ENCODE measurements around the gene C17orf114.
A peak's percentile ranks its signal among the peaks of the same experiment; 100 is the strongest.

The C17orf114 gene

DNA sequence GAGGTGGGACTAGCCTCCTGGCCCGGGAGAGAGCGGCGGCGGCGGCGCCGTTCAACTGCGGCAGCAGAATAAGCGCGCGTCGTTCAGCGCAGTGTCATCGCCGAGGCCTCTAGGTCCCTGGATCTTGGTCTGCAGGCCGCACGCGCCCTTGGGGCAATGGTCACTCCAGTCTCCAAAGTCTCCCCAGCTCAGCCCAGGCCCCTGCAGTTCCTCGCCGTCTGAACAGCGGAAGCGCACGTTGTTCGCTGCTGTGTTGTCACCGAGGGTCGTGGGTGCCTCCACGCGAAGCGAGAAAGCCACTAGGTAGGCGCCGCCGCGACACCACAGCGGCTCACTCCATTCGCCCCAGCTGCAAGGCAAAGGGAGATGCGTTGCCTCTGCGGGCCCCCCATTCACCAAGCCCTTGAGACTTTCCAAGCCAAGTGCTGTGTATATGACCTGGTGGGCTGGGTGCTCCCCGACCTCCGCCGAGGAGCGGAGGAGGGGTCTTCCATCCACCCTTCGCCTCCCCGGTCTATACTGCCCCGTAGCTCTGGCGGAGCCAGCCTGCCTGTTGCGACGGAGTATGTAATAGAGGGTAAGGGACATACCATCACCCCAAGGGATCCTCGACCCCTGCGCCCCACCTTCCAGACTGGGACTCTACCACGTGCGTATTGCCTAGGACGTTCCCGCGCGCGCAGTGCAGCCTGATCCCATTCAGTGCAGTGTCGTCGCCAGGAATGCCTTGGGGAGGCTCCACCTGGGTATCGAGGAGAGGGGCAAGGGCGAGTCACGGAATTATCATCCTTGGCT, 16.6 kb downstream of the C17orf114 start:
- DNase-seq: no peak

DNA sequence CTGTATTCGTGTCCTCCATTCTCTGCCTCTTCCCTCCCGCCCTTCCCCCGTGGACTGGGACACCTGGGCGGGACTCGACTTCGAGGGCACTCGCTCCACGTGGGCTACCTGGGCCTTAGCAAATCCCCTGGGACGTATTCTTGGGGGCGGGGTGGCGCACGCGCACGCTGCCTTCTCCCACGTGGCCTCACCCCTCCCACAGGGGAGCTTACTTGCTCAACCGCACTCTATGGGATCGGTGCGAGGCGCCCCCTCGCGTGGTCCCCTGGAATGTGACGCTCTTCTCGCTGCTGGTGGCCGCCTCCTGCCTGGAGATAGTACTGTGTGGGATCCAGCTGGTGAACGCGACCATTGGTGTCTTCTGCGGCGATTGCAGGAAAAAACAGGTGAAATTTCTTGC, 19.5 kb downstream of the C17orf114 start:
- no peak for DNase-seq

DNA sequence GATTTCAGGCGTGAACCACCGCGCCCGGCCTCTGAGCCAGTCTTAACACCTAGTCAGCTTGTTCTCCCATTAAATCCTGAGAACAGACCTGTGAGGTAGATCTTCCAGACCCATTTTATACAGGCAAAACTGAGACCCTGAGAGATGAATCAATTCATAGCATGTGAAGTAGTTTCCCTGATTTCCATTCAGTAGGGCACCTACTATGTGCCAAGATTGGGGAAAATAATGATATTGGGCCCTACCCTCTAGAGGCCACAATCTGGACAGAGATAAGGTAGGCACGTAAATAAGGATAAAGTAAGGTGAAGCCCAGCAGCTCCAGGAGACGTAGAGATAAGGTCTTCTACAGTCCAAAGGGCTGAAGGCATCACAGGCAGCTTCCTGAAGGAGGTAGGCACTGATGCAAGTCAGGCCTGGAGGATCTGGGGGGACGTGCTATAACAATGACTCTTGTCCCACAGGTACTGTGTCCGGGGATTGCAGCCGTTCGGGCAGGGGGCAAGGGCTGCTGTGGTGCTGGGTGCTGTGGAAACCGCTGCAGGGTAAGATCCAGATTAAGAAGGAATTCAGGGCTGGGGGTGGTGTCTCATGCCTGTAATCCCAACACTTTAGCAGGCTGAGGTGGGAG, 21.7 kb downstream of the C17orf114 start:
- no peak for DNase-seq

DNA sequence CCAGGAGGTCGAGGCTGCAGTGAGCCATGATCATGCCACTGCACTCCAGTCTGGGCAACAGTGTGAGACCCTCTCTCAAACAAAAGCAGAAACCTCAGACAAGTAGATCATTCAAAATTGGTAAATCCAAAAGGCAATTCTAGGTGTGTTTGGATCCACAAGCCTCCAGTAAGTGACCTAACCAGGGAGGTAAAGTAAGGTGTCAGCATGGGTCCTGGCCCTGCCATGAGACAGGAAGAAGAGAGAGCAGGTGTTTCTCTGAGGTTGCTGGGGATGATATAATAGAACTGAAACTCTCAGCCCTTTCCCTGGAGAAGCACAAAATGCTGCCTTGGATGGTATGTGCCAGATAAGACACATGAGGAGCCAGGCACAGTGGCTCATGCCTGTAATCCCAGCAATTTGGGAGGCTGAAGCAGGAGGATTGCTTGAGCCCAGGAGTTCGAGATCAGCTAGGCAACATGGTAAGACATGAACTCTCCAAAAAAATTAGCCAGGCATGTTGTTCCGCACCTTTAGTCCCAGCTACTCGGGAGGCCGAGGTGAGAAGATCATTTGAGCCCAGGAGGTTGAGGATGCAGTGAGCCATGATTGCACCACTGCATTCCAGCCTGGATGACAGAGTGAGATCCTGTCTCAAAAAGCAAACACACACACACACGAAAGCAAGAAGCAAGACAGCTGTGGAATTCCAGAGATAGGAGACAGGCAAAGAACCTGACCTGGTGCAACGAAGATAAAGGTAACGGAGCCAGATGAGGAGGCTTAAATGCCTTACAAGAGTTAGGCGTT, 24.0 kb downstream of the C17orf114 start:
- peak; percentile 41 for DNase-seq

DNA sequence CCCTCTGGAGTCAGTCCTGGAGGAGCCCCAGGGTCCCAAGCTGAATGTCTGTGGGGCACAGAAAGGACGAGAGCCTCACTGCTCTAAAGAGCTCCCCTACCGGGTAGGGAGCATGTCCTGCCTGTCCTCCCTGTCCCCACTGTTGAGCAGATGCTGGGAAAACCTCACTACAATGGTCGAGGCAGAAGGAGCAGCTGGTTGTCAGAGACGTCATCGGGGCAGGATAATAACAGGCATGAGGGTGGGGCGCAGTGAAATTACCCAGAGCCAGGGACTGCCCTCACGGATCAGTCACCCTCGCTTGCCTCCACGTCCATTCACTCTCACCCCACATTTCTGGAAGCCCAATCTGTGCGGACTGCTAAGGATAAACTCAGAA, 29.9 kb downstream of the C17orf114 start:
- no peak for DNase-seq

DNA sequence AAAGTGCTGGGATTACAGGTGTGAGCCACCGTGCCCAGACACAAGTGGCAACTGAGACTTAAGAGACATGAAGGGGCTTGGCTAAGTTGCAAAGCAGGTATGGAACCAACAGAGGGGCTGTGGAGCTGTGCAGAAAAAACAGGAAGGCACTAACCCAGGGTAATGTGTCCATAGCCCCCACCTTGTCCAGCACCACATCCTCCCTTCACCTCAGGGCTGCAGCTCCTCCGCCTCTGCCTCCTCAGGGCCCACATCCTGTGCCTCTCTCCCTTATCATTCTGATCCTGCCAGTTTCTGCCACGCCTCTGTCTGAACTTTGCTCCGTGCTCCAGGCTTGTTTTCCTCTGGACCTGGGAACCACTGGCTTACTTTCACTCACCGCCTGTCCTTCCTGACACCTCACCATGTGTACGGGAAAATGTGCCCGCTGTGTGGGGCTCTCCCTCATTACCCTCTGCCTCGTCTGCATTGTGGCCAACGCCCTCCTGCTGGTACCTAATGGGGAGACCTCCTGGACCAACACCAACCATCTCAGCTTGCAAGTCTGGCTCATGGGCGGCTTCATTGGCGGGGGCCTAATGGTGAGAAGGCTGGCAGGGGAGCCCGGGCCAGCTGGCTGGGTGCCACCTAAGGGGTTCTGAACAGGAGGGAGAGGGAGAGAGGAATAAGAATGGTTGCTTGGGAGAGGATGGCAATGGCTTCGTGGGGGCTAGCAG, 30.5 kb downstream of the C17orf114 start, which contains the start of gene TM4SF5:
TM4SF5 (plus strand) TSS at position 368 of the 716 bp plus-strand sequence; CDS start at position 405, 37 bp downstream.
- DNase-seq: no peak

DNA sequence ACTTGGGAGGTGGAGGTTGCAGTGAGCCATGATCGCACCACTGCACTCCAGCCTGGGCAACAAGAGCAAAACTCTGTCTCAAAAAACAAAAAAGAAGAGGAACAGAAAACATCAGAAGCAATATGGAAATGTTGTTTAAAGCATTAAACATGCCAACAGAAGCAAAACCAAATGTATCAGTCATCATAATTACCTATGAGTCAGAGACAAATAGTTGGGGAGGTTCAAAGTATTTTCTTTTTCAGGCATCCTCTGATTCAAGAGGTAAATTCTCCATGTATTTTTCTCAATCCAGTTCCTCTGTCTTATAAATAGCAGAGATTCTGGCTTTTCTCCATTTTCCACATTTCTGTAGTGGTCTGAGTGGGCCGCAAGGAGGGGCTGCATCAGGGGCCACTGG, 32.5 kb downstream of the C17orf114 start:
- no peak for DNase-seq

DNA sequence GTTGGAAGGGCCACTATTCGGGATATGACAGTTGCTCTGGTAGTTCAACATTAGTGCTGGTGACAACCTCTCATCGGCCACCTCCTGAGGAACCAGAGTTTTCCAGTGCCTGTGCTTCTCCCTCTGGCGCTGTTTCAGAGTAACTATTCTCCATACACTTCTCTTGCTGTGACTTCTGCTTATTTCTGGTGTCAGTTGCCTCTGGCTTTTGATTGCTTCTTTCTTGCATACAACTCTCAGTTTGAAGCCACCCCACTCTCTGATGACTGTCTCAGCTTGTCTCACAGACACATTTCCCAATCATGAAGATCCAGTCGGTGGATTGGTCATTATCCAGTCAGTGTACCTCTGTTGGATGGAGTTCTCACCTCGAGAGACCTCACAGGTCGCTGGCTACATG, 33.8 kb downstream of the C17orf114 start:
- no peak for DNase-seq

DNA sequence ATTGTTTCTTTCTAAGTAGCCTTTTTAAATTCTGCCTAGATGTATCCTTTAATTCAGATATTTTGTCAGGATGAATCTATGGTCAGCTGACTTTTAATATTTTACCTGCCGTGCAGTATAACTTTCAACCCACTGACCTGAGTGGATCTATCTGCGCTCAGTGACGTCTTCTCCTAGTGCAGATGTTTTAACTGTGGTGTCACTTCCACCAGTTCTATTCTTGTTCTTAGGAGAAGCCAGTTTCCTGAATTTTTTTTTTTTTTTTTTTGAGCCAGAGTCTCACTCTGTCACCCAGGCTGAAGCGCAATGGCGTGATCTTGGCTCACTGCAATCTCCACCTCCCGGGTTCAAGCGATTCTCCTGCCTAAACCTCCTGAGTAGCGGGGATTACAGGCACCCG, 35.4 kb downstream of the C17orf114 start:
- no peak for DNase-seq

DNA sequence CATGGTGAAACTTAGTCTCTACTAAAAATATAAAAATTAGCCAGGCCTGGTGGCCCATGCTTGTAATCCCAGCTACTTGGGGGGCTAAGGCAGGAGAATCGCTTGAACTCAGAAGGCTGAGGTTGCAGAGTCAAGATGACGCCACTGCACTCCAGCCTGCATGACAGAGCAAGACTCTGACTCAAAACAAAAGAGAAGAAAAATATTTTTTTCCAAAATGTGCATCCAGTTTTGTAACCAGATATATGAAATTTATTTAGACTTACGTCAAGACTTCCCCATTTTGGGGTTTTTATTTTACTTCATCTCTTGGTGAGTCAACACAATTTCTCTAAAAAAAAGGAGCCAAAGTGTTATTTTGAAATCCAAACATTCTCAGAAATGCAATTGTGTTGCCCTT, 35.9 kb downstream of the C17orf114 start:
- no peak for DNase-seq

DNA sequence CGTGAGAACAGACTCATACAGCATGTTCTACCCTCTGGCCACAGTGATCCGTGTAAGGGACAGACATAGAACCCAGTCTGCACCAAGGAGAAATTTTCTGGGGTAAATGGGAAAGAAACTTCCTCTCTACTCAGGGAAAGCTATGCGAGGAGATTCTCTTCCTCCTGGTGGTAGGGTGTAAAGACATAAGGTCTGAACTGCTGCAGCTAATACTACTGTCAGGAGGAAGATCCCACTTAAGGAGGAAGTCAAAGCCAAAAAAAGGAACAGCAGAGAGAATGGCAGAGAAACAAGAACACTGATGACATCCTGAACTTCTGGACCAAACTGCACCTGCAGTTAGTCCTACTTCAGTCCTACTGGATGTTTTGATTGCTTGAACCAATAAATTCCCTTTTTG, 37.5 kb downstream of the C17orf114 start:
- no peak for DNase-seq

DNA sequence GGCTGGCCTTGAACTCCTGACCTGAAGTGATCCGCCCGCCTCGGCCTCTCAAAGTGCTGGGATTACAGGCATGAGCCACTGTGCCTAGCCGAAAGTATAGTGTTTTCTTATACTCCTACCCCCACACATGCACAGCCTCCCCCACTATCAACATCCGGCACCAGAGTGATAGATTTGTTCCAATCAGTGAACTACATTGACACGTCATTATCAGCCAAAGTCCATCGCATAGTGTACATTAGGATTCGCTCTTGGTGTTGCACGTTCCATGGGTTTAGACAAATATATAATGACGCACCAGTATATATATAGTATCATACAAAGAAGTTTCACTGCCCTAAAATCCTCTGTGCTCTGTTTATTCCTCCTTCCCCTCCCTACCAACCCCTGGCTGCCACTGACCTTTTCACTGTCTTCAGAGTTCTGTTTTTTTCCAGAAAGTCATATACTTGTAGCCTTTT, 42.3 kb downstream of the C17orf114 start:
- peak; percentile 23 for DNase-seq

DNA sequence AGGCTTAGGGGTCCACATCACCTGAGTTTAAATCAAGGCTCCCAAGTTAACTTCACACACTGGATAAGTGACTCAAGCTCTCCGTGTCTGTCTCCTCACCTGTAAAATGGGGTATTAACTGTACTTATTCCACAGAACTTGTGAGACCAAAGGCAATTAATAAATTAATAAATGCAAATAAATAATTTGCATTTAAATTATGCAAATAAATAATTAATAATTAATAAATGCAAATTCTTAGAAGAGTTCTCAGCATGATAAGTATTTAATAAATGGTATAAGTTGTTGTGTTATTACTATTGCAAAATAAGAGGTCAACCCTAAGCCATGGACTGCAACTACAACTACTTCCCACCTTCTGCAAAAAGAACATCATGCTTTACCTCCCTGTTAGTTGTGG, 48.7 kb downstream of the C17orf114 start:
- DNase-seq: no peak

DNA sequence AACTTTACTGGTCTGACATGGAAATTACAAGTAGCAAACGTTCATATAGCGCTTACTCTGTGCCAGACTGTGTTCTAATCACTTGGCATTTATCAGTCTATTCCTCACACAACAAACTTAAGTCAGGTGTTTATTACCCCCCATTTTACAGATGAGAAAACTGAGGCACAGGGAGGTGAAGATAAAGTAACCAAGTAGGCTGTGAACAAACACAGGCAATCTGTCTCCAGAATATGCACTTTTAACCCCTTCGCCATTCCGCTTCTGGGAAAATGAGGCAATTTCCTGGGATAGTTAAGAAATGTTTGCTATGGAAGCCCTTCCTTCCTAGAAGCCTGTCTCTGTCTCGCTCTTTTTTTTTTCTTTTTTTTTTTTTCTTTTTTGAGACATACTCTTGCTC, 50.2 kb downstream of the C17orf114 start:
- DNase-seq: no peak

All from RPMI8226 (cell line).